Mesothelial cell of epicardium (in vitro differentiated cells): ENCODE results near the gene SLC10A4. TPM values are rescaled to one million over a fixed set of nuclear protein-coding genes. Genes with fewer than 3 reads are reported as not detected.
"Not testable (repeated sequence)": the region's sequence is repeated elsewhere in the genome, so short reads cannot be mapped to it uniquely, and the experiment has no call there.

Experiments
- DNase-seq, 2 experiments: peaks; one replicate each; pipeline ENCODE4 v3.0.0; 2021; ENCODE audit warnings: low spot score in 2 of 2; ENCODE audit not compliant: unreplicated experiment in 2 of 2
- H3K27ac Mint-ChIP-seq: 2 replicates; pipeline ENCODE4 v1.8.0; 2021; ENCODE audit warnings: mixed read lengths
- H3K27me3 Mint-ChIP-seq: 2 replicates; pipeline ENCODE4 v1.8.0; 2021; ENCODE audit warnings: low read depth, mixed read lengths
- H3K36me3 Mint-ChIP-seq: 2 replicates; pipeline ENCODE4 v1.8.0; 2021; ENCODE audit warnings: mixed read lengths
- H3K4me1 Mint-ChIP-seq: 2 replicates; pipeline ENCODE4 v1.8.0; 2021; ENCODE audit warnings: mixed read lengths
- H3K4me3 Mint-ChIP-seq: 2 replicates; pipeline ENCODE4 v1.8.0; 2021; ENCODE audit warnings: mild to moderate bottlenecking, moderate library complexity, mixed read lengths
- H3K9me3 Mint-ChIP-seq: 2 replicates; pipeline ENCODE4 v1.8.0; 2021; ENCODE audit warnings: mixed read lengths
- total RNA-seq: library from RNA; stranded (reverse); gene quantifications from 3 replicates; pipeline ENCODE4 v1.2.1, GENCODE V29; 2021
- TF ChIP-seq, protein P1 (sequence below): fragments of 200-600 bp; sonication (generic); IDR thresholded peaks from one replicate; pipeline ENCODE4 v1.5.0; 2021; ENCODE audit warnings: antibody characterized with exemption; ENCODE audit not compliant: unreplicated experiment

The SLC10A4 gene
- 9.9 to 11.2 TPM (median 10.1 TPM) in 3 replicates for total RNA-seq

- Mint-ChIP-seq H3K36me3 (peaks cover 5% of the 10 kb centered on the region), H3K4me3 (peak within 1 kb of the TSS; percentile 79), H3K4me1 (peaks cover 34% of the 10 kb centered on the region), H3K9me3 (no peaks in the 10 kb centered on the region), H3K27ac (peak within 1 kb of the TSS; percentile 64), H3K27me3 (peaks cover 49% of the 10 kb centered on the region)
- DNase-seq: peak in 1 of 2 experiments; percentile 64
- TF ChIP-seq, protein P1, sequence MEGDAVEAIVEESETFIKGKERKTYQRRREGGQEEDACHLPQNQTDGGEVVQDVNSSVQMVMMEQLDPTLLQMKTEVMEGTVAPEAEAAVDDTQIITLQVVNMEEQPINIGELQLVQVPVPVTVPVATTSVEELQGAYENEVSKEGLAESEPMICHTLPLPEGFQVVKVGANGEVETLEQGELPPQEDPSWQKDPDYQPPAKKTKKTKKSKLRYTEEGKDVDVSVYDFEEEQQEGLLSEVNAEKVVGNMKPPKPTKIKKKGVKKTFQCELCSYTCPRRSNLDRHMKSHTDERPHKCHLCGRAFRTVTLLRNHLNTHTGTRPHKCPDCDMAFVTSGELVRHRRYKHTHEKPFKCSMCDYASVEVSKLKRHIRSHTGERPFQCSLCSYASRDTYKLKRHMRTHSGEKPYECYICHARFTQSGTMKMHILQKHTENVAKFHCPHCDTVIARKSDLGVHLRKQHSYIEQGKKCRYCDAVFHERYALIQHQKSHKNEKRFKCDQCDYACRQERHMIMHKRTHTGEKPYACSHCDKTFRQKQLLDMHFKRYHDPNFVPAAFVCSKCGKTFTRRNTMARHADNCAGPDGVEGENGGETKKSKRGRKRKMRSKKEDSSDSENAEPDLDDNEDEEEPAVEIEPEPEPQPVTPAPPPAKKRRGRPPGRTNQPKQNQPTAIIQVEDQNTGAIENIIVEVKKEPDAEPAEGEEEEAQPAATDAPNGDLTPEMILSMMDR: no peak
Measured at GRCh38 chr4:48483006-48483776, at the start of gene SLC10A4. TSS of gene SLC10A4 (plus strand) at chr4:48483343. CDS start at chr4:48483562, 219 bp downstream.

DNA sequence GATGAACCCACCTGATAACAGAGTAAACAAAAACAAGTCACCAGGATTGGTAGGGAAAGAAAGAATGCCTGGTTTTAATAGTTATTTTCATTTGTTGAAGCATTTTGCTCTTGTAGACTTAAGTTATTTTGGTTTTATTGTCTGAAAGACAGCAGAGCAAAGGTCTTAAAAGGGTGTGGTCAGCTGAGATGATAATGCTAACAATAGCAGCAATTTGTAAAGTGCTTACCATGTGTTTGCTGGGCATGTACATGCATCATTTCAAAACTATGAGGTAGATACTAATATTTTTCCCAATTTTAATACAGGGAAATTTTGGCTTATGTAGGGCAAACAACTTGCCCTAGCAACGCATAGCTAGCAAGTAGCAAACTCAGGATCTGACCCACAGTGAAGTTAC is 46.8 kb upstream of the SLC10A4 start:
- Mint-ChIP-seq H3K9me3 (peaks cover 8% of the 10 kb centered on the region), H3K27ac (no peak overlapping the region)

DNA sequence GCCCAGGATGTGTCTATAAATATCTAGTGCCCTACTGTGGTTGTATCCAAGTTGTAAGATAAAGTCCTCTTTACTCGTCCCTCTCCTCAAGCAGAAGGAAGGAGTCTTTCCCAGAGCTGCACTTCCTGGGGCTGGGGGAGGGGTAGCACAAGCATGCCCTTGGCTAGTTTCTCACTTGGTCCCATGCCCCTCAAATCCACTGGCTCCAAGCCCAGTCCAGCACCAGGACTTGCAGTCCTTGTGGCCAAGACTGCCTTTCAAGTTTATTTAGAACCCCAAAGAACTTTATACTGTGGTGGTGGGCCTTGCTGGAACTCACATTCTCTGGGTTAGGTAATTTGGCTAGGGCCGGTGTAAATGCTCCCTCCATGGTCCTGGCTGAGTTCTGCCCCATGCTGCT is 43.2 kb upstream of the SLC10A4 start:
- Mint-ChIP-seq H3K9me3 (peaks cover 4% of the 10 kb centered on the region), H3K27ac (no peak overlapping the region), H3K36me3 (no peaks in the 10 kb centered on the region), H3K4me3 (no peak overlapping the region), H3K4me1 (no peaks in the 10 kb centered on the region), H3K27me3 (no peaks in the 10 kb centered on the region)
- TF ChIP-seq, protein P1: no peak
- DNase-seq: no peak

More for the DNA sequence above, 46.8 kb upstream of the SLC10A4 start:
- Mint-ChIP-seq H3K4me3 (no peak overlapping the region), H3K27me3 (no peaks in the 10 kb centered on the region), H3K36me3 (no peaks in the 10 kb centered on the region), H3K4me1 (peaks cover 7% of the 10 kb centered on the region)
- TF ChIP-seq, protein P1: no peak
- no peak for DNase-seq

DNA sequence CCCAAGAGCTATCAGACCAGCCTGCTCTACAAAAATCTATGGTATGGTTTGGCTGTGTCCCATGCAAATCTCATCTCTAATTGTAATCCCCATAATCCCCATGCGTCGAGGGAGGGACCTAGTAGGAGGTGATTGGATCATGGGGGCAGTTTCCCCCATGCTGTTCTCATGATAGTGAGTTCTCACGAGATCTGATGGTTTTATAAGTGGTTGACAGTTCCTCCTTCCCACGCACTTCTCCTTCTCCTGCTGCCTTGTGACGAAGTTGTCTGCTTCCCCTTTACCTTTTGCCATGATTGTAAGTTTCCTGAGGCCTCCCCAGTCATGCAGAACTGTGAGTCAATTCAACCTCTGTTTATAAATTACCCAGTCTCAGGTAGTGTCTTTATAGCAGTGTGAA is 42.2 kb upstream of the SLC10A4 start:
- not testable (repeated sequence) for H3K4me1 Mint-ChIP-seq, H3K27me3 Mint-ChIP-seq, H3K9me3 Mint-ChIP-seq, DNase-seq, H3K4me3 Mint-ChIP-seq, H3K27ac Mint-ChIP-seq, H3K36me3 Mint-ChIP-seq

DNA sequence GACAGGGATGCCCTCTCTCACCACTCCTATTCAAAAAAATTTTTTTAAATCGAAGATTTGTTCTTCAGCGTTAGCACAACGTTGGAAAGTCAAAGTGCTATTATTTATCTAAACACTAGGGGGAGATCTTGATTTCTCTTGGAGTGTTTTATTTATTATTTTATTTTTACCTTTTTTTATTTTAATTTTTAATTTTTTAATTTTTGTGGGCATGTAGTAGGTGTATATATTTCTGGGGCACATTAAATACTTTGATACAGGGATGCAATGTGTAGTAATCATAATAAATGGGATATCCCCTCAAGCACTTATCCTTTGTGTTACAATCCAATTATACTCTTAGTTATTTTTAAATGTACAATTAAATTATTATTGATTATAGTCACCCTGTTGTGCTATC is 37.4 kb upstream of the SLC10A4 start:
- Mint-ChIP-seq H3K4me3 (no peak overlapping the region), H3K9me3 (peaks cover 7% of the 10 kb centered on the region), H3K36me3 (no peaks in the 10 kb centered on the region), H3K27ac (no peak overlapping the region), H3K4me1 (no peaks in the 10 kb centered on the region), H3K27me3 (no peaks in the 10 kb centered on the region)
- no peak for DNase-seq
- TF ChIP-seq, protein P1: peak; percentile 88

DNA sequence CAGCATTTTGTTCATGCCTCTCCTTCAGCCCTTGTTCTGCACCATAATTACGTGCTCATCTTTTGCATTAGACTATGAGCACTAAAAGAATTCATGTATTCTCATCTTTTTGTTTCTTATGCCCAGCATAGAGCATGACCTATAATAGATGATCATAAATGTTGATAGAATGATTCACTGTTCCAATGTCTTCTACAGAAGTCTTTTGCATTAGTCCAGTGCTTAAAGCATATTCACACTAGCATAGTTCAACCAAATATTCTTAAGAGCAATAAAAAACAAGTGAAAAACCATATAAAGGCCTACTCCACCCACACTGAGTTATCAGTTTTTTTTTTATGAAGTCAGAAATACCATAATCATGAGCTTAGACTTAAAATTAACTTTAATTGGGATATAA is 36.5 kb upstream of the SLC10A4 start:
- TF ChIP-seq, protein P1: no peak

More for the DNA sequence above, 36.5 kb upstream of the SLC10A4 start:
- H3K9me3 Mint-ChIP-seq: peaks cover 7% of the 10 kb centered on the region
- H3K27me3 Mint-ChIP-seq: no peaks in the 10 kb centered on the region
- no peaks in the 10 kb centered on the region for H3K36me3 Mint-ChIP-seq
- no peak for DNase-seq
- no peak overlapping the region for H3K4me3 Mint-ChIP-seq
- no peaks in the 10 kb centered on the region for H3K4me1 Mint-ChIP-seq
- H3K27ac Mint-ChIP-seq: no peak overlapping the region
